Kidney epithelial cell (primary cell): ENCODE results near the gene AP3D1. TPM values are rescaled to one million over a fixed set of nuclear protein-coding genes. Genes with fewer than 3 reads are reported as not detected.

Experiments used
- DNase-seq: peaks from one replicate; pipeline ENCODE4 v3.0.0-alpha.2; 2010; ENCODE audit warnings: low read depth
- H3K27me3 ChIP-seq: 2 replicates; pipeline ENCODE4 v1.6.0; 2011; ENCODE audit warnings: low read length; ENCODE audit not compliant: control insufficient read depth, insufficient read depth
- H3K36me3 ChIP-seq: 2 replicates; pipeline ENCODE4 v1.5.1; 2011; ENCODE audit warnings: low read length; ENCODE audit not compliant: control insufficient read depth, insufficient read depth
- H3K4me3 ChIP-seq: 2 replicates; pipeline ENCODE4 v1.5.1; 2011; ENCODE audit warnings: low read depth, mild to moderate bottlenecking, control low read depth, low read length
- total RNA-seq: library from RNA; depleted of rRNA; stranded (reverse); fragments of >200 nt; gene quantifications from 2 replicates; pipeline ENCODE4 v1.2.3, GENCODE V29; 2015
- TF ChIP-seq, protein P1 (sequence below): IDR thresholded peaks from 2 replicates; pipeline ENCODE4 v1.5.1; 2011; ENCODE audit warnings: mild to moderate bottlenecking, moderate library complexity, low read length, control low read depth, inconsistent platforms; ENCODE audit not compliant: insufficient read depth, poor library complexity, severe bottlenecking

AP3D1 gene
- total RNA-seq, 1 donor from 2014 or later: 178 TPM

GRCh38 chr19:2122251-2122650 lies 29.1 kb downstream of the AP3D1 start:
- TF ChIP-seq, protein P1, sequence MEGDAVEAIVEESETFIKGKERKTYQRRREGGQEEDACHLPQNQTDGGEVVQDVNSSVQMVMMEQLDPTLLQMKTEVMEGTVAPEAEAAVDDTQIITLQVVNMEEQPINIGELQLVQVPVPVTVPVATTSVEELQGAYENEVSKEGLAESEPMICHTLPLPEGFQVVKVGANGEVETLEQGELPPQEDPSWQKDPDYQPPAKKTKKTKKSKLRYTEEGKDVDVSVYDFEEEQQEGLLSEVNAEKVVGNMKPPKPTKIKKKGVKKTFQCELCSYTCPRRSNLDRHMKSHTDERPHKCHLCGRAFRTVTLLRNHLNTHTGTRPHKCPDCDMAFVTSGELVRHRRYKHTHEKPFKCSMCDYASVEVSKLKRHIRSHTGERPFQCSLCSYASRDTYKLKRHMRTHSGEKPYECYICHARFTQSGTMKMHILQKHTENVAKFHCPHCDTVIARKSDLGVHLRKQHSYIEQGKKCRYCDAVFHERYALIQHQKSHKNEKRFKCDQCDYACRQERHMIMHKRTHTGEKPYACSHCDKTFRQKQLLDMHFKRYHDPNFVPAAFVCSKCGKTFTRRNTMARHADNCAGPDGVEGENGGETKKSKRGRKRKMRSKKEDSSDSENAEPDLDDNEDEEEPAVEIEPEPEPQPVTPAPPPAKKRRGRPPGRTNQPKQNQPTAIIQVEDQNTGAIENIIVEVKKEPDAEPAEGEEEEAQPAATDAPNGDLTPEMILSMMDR: no peak
- no peak overlapping the region for H3K4me3 ChIP-seq
- no peaks in the 10 kb centered on the region for H3K27me3 ChIP-seq
- no peak for DNase-seq
- peaks cover 5% of the 10 kb centered on the region for H3K36me3 ChIP-seq

DNA sequence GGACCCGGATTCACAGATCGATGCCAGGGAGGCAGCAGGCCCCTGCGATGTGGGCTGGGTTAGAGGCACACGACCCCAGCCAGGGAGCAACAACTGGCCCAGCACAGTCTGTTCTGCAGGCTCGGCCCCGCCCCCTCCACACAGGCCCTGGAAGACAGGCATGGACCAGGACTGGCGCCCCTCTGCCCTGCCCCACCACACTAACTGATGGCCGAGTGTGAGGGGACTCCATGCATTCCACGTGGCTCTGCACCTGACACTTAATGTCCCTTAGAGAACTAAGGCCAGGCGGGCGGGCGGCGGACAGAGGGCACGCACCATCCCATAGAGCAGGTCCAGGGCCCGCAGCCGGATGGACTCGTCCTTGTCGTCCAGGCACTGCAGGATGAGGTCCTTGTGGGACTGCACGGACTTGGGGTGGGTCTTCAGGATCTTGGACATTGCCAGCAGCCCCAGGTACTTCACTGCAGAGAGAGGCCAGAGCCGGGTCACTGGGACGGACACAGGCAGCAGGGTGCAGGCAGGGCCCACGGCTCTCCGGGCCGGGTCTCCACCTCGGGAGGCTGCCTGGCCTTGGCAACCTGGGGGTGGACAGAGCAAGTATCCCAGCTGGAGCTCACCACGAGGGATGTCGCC lies 29.8 kb downstream of the AP3D1 start:
- H3K36me3 ChIP-seq: peaks cover 5% of the 10 kb centered on the region
- TF ChIP-seq, protein P1: no peak
- H3K4me3 ChIP-seq: no peak overlapping the region
- no peaks in the 10 kb centered on the region for H3K27me3 ChIP-seq
- no peak for DNase-seq

- H3K27me3 ChIP-seq: no peaks in the 10 kb centered on the region
- TF ChIP-seq, protein P1: no peak
- no peak for DNase-seq
- H3K36me3 ChIP-seq: peaks cover 4% of the 10 kb centered on the region
- H3K4me3 ChIP-seq: no peak overlapping the region
These were observed 30.5 kb downstream of the AP3D1 start for GRCh38 chr19:2120821-2121220.

- TF ChIP-seq, protein P1: no peak
- H3K4me3 ChIP-seq: no peak overlapping the region
- H3K36me3 ChIP-seq: peaks cover 4% of the 10 kb centered on the region
- no peak for DNase-seq
- no peaks in the 10 kb centered on the region for H3K27me3 ChIP-seq
These were observed 31.2 kb downstream of the AP3D1 start for GRCh38 chr19:2119921-2120785.

- Histone ChIP-seq H3K27me3 (no peaks in the 10 kb centered on the region), H3K4me3 (no peak overlapping the region), H3K36me3 (peaks cover 6% of the 10 kb centered on the region)
- DNase-seq: no peak
- TF ChIP-seq, protein P1: no peak
These were observed 32.9 kb downstream of the AP3D1 start for GRCh38 chr19:2118438-2118837.
